ENCODE data around the gene MRPL46.

DNA sequence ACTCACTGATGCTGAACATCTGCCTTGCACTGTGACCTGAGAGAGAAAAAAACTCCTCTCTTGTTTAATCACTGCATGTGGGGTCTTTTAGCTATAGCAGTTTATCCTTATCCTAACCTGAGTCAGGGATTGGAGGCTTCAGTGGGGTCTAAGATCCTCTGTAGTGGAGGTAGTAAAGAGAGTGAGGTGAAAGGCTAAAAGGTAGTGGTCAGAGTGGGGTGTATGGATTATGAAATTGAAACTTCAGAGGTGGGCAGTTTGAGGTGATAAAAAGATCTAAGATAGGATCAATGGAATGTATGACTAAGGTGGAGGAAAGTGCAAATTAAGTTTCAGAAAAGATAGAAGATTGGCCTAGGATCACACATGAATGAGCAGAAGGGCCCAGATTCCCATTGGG is 42.8 kb upstream of the MRPL46 start:
- TF ChIP-seq, protein P1, sequence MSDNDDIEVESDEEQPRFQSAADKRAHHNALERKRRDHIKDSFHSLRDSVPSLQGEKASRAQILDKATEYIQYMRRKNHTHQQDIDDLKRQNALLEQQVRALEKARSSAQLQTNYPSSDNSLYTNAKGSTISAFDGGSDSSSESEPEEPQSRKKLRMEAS (IDR thresholded peaks at IDR 0.05; ENCODE audit: insufficient read depth, insufficient read length), result no peak
- TF ChIP-seq, protein P2, sequence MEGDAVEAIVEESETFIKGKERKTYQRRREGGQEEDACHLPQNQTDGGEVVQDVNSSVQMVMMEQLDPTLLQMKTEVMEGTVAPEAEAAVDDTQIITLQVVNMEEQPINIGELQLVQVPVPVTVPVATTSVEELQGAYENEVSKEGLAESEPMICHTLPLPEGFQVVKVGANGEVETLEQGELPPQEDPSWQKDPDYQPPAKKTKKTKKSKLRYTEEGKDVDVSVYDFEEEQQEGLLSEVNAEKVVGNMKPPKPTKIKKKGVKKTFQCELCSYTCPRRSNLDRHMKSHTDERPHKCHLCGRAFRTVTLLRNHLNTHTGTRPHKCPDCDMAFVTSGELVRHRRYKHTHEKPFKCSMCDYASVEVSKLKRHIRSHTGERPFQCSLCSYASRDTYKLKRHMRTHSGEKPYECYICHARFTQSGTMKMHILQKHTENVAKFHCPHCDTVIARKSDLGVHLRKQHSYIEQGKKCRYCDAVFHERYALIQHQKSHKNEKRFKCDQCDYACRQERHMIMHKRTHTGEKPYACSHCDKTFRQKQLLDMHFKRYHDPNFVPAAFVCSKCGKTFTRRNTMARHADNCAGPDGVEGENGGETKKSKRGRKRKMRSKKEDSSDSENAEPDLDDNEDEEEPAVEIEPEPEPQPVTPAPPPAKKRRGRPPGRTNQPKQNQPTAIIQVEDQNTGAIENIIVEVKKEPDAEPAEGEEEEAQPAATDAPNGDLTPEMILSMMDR (IDR thresholded peaks at IDR 0.05; ENCODE audit: extremely low read depth in 1 of 2, insufficient read depth in 1 of 2, low read depth in 1 of 2, low read length in 2 of 2), result no peak
- TF ChIP-seq EZH2 (IDR thresholded peaks at IDR 0.05; ENCODE audit: borderline replicate concordance, low read depth, low read length, severe bottlenecking), result no peak

Data from endothelial cell of umbilical vein (primary cell).